ENCODE results near the gene PKD2L1.
"Not testable (repeated sequence)": the region's sequence is repeated elsewhere in the genome, so short reads cannot be mapped to it uniquely, and the experiment has no call there.

PKD2L1 gene

GRCh38 chr10:100276971-100277370 lies 53.1 kb downstream of the PKD2L1 start:
- FAIRE-seq, result not testable (repeated sequence)

DNA sequence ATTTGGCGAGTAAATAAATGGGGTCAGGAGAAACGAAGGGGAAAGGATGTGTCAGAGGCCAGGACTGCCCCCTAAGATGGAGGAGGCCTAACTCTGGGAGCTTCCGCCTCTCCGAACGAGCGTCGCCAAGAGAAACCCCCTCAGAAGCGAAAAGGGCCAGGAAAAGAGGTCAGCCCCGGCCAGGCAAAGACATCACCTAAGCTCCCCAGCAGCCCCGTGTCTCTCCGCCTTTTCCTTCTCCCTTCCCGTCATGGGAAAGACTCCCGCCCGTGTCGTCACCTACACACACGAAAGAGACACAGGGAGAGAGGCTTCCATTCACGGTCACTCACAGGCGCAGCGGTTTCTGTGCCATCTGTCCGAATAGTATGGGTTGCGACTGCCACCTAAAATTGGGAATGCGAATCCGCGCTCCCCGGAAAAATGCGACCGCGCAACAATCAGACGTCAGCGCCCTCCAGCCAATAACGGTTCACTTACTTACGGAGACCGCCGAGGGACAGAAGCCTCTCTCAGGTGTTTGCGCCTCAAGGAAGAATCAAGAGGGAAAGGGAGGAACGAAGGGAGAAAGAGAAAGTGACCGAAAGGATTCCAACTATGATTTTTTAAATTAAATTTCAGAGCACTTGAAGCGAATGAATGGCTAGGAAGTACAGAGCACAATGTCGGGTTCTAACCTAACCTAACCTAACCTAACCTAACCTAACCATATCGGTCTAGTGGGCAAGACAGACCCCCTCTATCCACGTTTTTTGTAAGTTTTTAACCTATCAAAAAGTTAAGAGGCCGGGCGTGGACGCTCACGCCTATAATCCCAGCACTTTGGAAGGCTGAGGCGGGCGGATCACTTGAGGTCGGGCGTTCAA lies 62.6 kb downstream of the PKD2L1 start, which contains the start of gene CWF19L1:
TSS of gene CWF19L1 (minus strand) at position 400 of the 866 bp plus-strand sequence. CDS start at position 355, 45 bp downstream.
- FAIRE-seq, result peak; percentile 88

- no peak for FAIRE-seq
Measured at GRCh38 chr10:100265821-100266485, 64.1 kb downstream of the PKD2L1 start.

- FAIRE-seq, result no peak
Measured at GRCh38 chr10:100254191-100254590, 75.8 kb downstream of the PKD2L1 start.

- FAIRE-seq, result no peak
Measured at GRCh38 chr10:100253041-100253440, 77.0 kb downstream of the PKD2L1 start.

DNA sequence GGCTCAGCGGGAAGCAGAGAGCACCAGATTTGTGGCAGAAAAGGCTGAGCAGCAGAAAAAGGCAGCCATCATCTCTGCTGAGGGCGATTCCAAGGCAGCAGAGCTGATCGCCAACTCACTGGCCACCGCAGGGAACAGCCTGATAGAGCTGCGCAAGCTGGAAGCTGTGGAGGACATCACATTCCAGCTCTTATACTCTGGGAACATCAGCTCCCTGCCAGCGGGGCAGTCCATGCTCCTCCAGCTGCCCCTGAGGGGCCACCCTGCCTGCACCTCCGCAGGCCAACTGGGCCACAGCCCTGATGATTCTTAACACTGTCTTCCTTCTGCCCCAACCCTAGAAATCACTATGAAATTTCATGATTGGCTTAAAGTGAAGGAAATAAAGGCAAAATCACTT lies 81.2 kb downstream of the PKD2L1 start:
- no peak for FAIRE-seq

DNA sequence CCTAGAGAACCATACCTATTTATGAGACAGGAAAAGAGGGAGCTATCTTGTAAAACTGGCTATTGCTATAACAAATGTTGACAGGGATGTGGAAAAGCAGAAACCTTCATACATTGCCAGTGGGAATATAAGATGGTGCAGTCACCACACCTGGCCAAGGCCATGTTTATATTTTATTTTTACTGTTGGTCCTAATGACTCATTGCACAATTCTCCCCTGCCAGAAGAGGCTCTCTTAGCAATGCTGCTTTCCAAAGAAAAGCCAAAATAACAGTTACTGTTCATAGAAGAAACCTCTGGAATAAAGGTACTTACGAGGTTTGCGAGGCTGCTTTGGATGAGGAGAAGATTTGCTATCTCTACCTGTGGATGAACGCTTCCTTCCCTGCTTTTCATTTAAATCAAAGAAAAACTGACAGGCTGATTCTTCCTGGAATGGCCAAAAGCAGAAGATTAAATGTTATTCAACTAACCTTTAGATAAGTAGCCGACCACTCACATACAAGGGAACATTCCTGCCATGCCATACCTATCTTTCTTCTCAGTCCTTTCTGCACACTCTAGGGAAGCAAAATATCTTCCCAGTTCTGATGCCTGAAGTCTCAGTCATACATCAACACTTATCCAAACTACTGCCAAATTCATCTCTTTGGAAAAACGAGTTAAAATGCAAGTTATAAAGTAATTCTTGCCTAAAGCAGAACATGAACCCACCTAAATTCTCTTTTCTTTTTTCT lies 84.4 kb downstream of the PKD2L1 start:
- FAIRE-seq, result no peak

GRCh38 chr10:100239851-100240250 lies 90.2 kb downstream of the PKD2L1 start:
- no peak for FAIRE-seq

GRCh38 chr10:100238429-100238828 lies 91.6 kb downstream of the PKD2L1 start:
- no peak for FAIRE-seq

Measured in A204.1 (cell line).